Measurements from ENCODE around the gene PPM1L. TPM values are rescaled to one million over a fixed set of nuclear protein-coding genes. Genes with fewer than 3 reads are reported as not detected.

PPM1L gene
- total RNA-seq, 1 donor from 2014 or later: 13.5 TPM

DNA sequence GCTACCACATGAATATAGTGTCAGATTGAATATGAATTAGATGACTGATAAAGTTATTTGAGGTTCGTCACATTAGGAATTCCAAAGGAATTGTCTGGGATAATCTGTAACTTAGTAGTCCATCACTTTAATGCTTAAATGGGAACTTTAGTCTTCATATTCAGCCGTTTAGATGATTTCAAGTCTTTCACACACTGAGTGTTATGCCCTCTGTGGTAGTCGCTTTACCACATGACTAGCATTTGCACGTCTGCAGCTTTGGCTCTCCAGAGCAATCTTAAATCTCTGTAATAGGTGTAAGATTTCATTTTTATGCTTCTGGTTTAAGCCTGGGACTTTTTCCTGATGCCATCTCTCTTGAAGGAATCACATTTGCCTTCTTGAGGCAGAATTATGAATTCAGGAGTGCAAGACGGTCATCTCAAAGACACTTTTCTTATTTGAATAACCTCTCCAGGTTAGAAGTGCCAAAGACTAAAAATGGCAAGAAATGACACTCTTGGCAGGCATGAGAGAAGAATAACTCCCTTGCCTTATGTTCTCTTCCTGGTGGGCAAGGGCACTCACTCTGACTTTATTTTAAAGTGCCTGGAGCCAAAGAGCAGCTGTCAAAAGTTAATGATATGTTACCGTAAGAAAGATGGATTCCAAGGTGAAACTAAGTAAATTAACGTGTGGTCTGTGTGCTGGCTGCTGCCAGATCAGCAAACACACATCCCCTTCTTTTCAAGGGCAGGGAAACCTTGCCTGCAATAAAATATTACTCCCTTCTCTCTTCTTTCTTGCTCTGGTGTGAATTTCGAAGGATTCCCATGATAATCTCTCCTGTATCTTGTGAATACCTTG is 195.8 kb downstream of the PPM1L start:
- ATAC-seq: no peak
- intact Hi-C loops (cut with DNase I): no loop called here
- Histone ChIP-seq H3K27ac (no peak overlapping the region), H3K4me3 (no peak overlapping the region), H3K9me3 (no peaks in the 10 kb centered on the region), H3K4me1 (peaks cover 6% of the 10 kb centered on the region), H3K27me3 (no peaks in the 10 kb centered on the region), H3K36me3 (no peaks in the 10 kb centered on the region)
- DNase-seq: no peak
- TF ChIP-seq CTCF (IDR thresholded peaks at IDR 0.05): no peak

DNA sequence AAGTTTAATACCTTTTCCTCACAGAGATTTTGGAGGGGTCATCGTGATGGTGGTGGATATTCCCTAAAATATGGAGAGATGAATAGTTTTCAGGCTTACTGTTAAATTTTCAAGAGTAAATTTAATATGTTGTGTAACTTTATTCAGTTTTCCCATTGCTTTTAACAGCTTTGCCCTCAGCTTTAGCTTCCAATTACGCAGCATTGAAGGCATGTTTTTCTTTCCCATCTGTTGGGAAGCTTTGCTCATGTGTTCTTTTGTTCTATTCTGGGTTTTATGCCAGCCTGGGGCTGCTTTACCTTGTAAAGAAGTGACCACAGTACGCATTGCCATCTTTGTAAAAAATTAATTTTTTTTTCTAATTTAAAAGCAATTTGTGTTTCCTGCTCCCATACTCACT is 197.7 kb downstream of the PPM1L start:
- no peak for TF ChIP-seq CTCF (IDR thresholded peaks at IDR 0.05)
- Histone ChIP-seq H3K4me1 (peaks cover 6% of the 10 kb centered on the region), H3K27me3 (no peaks in the 10 kb centered on the region), H3K36me3 (no peaks in the 10 kb centered on the region), H3K27ac (no peak overlapping the region), H3K4me3 (no peak overlapping the region), H3K9me3 (no peaks in the 10 kb centered on the region)
- ATAC-seq (no peak), DNase-seq (no peak)
- intact Hi-C loops (cut with DNase I): no loop called here

- DNase-seq (no peak), ATAC-seq (peak; percentile 69)
- H3K9me3 ChIP-seq: no peaks in the 10 kb centered on the region
- H3K27ac ChIP-seq: no peak overlapping the region
- no peaks in the 10 kb centered on the region for H3K27me3 ChIP-seq
- intact Hi-C loops (cut with DNase I): no loop called here
- no peaks in the 10 kb centered on the region for H3K36me3 ChIP-seq
- peak; percentile 40 for TF ChIP-seq CTCF (IDR thresholded peaks at IDR 0.05)
- H3K4me1 ChIP-seq: peaks cover 6% of the 10 kb centered on the region
- H3K4me3 ChIP-seq: no peak overlapping the region
These were observed 200.8 kb downstream of the PPM1L start for GRCh38 chr3:160956785-160957184.

DNA sequence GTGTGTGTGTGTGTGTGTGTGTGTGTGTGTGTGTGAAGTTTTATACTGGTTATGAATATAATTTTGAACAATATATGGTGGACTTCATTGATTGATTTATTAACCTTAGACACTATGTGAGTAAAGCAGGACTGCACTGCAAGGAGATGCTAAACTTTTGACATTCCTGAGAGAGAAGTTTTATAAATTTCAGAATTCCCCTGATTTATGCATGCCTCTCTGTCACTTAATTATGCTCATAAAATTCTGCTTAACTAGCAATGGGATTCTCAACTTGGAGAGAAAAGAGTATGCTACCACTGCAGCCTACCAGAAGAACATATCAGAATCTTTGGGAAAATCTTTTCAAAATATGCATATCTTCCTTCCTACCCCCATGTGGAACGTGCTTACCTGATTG is 204.5 kb downstream of the PPM1L start:
- no peak for TF ChIP-seq CTCF (IDR thresholded peaks at IDR 0.05)
- H3K36me3 ChIP-seq: no peaks in the 10 kb centered on the region

DNA sequence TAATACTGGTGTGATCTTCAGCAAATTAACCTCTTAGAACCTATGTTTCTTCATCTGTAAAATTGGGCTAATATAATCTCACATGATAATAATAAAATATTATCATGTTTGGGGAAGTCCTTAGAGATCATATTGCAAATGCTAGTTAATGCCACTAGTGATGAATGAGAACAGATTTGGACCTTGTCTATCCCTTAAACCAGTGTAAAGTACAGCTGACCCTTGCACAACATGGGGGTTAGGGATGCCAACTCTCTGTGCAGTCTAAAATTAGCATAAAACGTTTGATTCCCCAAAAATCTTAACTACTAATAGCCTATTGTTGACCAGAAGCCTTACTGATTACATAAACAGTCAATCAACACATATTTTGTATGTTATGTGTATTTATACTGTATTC is 207.9 kb downstream of the PPM1L start:
- no peak for TF ChIP-seq CTCF (IDR thresholded peaks at IDR 0.05)
- no peaks in the 10 kb centered on the region for H3K9me3 ChIP-seq
- no peak for ATAC-seq

More for the DNA sequence above, 204.5 kb downstream of the PPM1L start:
- intact Hi-C loops (cut with DNase I): no loop called here
- no peak for DNase-seq
- Histone ChIP-seq H3K4me1 (no peaks in the 10 kb centered on the region), H3K4me3 (no peak overlapping the region), H3K9me3 (no peaks in the 10 kb centered on the region), H3K27me3 (no peaks in the 10 kb centered on the region), H3K27ac (no peak overlapping the region)
- no peak for ATAC-seq

More for the DNA sequence above, 207.9 kb downstream of the PPM1L start:
- intact Hi-C loops (cut with DNase I): no loop called here
- no peaks in the 10 kb centered on the region for H3K4me1 ChIP-seq
- H3K27ac ChIP-seq: no peak overlapping the region
- H3K27me3 ChIP-seq: no peaks in the 10 kb centered on the region
- H3K4me3 ChIP-seq: no peak overlapping the region
- no peaks in the 10 kb centered on the region for H3K36me3 ChIP-seq
- no peak for DNase-seq

Measured in upper lobe of right lung (tissue), 1 donor.